ENCODE measurements around the gene GLTP. TPM values are rescaled to one million over a fixed set of nuclear protein-coding genes. Genes with fewer than 3 reads are reported as not detected.

GLTP gene
- total RNA-seq, 4 donors from 2014 or later = 35.6 to 287 (median 167) TPM

DNA sequence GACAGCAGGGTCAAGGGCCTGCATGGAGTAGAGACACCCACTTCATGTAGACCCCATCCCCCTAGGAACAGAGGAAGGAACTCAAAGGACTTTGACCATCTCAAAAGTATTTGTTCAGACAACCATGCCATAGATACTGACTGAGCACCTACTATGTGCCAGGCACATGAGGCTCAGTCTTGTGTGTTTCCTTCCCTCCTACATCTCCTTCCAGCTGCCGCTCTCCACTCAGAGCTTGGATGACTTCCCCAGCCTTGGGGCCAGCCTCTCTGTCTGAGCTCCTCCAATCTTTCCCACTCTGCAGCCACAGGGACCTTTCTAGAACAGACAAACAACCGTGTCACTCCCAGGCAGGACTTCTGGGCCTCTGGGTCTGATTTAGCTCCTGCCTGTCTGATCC is 49.6 kb downstream of the GLTP start:
- Histone ChIP-seq H3K27me3 (peaks cover 23% of the 10 kb centered on the region), H3K4me3 (no peak overlapping the region), H3K4me1 (peaks cover 0 to 7% (median 5%) of the 10 kb centered on the region in 4 donors), H3K27ac (no peak overlapping the region), H3K36me3 (no peaks in the 10 kb centered on the region), H3K9me3 (no peaks in the 10 kb centered on the region)
- 40 to 63% methylated on average over 1 to 2 of the region's 2 CpGs for WGBS, 2 donors (ENCODE audit: low coverage in 1 of 2)
- DNase-seq = no peak
- TF ChIP-seq, protein P1, sequence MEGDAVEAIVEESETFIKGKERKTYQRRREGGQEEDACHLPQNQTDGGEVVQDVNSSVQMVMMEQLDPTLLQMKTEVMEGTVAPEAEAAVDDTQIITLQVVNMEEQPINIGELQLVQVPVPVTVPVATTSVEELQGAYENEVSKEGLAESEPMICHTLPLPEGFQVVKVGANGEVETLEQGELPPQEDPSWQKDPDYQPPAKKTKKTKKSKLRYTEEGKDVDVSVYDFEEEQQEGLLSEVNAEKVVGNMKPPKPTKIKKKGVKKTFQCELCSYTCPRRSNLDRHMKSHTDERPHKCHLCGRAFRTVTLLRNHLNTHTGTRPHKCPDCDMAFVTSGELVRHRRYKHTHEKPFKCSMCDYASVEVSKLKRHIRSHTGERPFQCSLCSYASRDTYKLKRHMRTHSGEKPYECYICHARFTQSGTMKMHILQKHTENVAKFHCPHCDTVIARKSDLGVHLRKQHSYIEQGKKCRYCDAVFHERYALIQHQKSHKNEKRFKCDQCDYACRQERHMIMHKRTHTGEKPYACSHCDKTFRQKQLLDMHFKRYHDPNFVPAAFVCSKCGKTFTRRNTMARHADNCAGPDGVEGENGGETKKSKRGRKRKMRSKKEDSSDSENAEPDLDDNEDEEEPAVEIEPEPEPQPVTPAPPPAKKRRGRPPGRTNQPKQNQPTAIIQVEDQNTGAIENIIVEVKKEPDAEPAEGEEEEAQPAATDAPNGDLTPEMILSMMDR (IDR thresholded peaks at IDR 0.05) = no peak
- TF ChIP-seq EP300 (IDR thresholded peaks at IDR 0.05; ENCODE audit: low read depth) (no peak), POLR2A (IDR thresholded peaks at IDR 0.05) (no peak), POLR2AphosphoS5 (IDR thresholded peaks at IDR 0.05) (no peak)
- in situ Hi-C loops (cut with MboI; ENCODE audit: low pct_ligation_motif_present in 1 of 4, low pct_unique_long_range_greater_than_20kb in 1 of 4, low sequenced_read_pairs in 3 of 4) = no loop called here
- intact Hi-C loops (cut with DNase I; ENCODE audit: low total_unique reads) = no loop called here

DNA sequence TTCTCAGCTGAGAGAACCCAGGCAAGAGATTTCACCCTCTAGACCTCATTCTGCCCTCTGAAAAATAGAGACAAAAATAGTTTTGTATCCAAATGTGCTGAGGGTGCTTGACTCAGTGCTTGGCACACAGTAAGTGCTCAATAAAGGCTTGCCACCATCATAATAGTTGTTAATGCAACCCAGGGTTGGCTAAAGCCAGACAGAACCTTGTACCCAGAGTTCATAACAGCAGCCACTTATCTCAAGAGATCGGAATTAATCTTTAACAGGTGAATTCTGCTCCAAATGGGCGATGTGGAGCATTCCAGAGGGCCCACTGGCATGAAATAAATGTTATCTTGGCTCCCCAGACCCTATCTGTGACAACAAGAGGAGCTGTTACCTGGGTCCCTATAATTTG is 50.1 kb downstream of the GLTP start:
- no peak for TF ChIP-seq POLR2AphosphoS5 (IDR thresholded peaks at IDR 0.05)
- TF ChIP-seq POLR2A (IDR thresholded peaks at IDR 0.05) = no peak
- TF ChIP-seq, protein P1 (IDR thresholded peaks at IDR 0.05) = no peak
- no peak for TF ChIP-seq EP300 (IDR thresholded peaks at IDR 0.05; ENCODE audit: low read depth)
- in situ Hi-C loops (cut with MboI; ENCODE audit: low pct_ligation_motif_present in 1 of 4, low pct_unique_long_range_greater_than_20kb in 1 of 4, low sequenced_read_pairs in 3 of 4) (no loop called here), intact Hi-C loops (cut with DNase I; ENCODE audit: low total_unique reads) (no loop called here)
- Histone ChIP-seq H3K27ac (no peak overlapping the region), H3K36me3 (no peaks in the 10 kb centered on the region), H3K4me3 (no peak overlapping the region), H3K9me3 (no peaks in the 10 kb centered on the region), H3K4me1 (peaks cover 0 to 7% (median 5%) of the 10 kb centered on the region in 4 donors), H3K27me3 (peaks cover 23% of the 10 kb centered on the region)
- 46% methylated on average over 2 of the region's 2 CpGs; no CpG with 5 or more reads in 1 of the 2 donors for WGBS, 2 donors (ENCODE audit: low coverage in 1 of 2)
- no peak for DNase-seq

DNA sequence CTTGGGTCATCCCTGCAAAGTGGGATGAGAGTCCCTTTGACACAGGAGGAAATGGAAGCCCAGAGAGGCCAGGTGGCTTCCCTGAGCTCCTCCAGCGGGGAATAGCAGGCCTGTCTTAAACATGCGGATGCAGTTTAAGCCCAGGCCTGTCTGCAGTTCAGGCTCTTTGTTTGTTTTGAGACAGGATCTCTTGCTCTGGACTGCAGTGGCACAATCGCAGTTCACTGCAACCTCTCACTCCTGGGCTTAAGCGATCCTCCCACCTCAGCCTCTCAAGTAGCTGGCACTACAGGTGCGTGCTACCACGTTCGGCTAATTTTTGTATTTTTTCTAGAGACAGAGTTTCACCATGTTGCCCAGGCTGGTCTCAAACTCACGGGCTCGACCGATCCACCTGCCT is 50.7 kb downstream of the GLTP start:
- Histone ChIP-seq H3K4me3 (no peak overlapping the region), H3K36me3 (no peaks in the 10 kb centered on the region), H3K9me3 (no peaks in the 10 kb centered on the region), H3K4me1 (peaks cover 0 to 7% (median 5%) of the 10 kb centered on the region in 4 donors), H3K27me3 (peaks cover 23% of the 10 kb centered on the region), H3K27ac (no peak overlapping the region)
- WGBS, 2 donors (ENCODE audit: low coverage in 1 of 2) = 89% methylated on average over 10 of the region's 10 CpGs; no CpG with 5 or more reads in 1 of the 2 donors
- TF ChIP-seq EP300 (IDR thresholded peaks at IDR 0.05; ENCODE audit: low read depth) (no peak), POLR2A (IDR thresholded peaks at IDR 0.05) (no peak), POLR2AphosphoS5 (IDR thresholded peaks at IDR 0.05) (no peak)
- TF ChIP-seq, protein P1 (IDR thresholded peaks at IDR 0.05) = no peak
- in situ Hi-C loops (cut with MboI; ENCODE audit: low pct_ligation_motif_present in 1 of 4, low pct_unique_long_range_greater_than_20kb in 1 of 4, low sequenced_read_pairs in 3 of 4) (no loop called here), intact Hi-C loops (cut with DNase I; ENCODE audit: low total_unique reads) (no loop called here)
- DNase-seq = no peak

DNA sequence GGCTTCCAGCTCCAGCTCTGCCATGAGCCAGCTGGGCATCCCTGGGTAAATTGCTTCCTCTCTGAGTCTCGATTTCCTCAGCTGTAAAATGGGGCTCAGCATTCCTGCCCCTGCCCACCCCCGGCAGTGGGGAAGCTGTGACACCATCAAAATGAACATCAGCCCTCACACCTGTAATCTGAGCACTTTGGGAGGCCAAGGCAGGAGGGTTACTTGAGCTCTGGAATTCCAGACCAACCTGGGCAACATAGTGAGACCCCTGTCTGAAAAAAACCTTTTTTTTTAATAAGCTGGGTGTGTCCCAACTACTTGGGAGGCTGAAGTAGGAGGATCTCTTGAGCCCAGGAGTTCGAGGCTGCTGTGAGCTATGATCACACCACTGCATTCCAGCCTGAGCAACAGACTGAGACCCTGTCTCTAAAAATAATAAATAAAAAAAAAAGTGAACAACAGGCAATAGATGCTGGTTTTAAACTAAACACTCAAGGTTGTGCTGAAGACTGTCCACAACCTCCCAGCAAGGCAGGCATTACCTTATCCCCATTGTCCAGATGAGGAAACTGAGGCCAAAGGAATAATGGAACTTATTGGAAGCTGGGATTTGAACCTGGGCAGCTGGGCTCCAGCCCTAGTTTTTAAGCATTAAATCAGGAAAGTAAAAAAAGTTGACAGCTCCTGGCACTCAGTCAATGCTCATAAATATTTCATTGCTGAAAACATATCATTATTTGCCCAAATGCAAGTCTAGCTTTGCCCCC is 51.4 kb downstream of the GLTP start:
- in situ Hi-C loops (cut with MboI; ENCODE audit: low pct_ligation_motif_present in 1 of 4, low pct_unique_long_range_greater_than_20kb in 1 of 4, low sequenced_read_pairs in 3 of 4) = no loop called here
- no peak overlapping the region for H3K4me3 ChIP-seq
- peaks cover 19% of the 10 kb centered on the region for H3K27me3 ChIP-seq
- no peak for DNase-seq
- H3K9me3 ChIP-seq = no peaks in the 10 kb centered on the region
- no peak for TF ChIP-seq POLR2A (IDR thresholded peaks at IDR 0.05)
- TF ChIP-seq, protein P1 (IDR thresholded peaks at IDR 0.05) = no peak
- no peak for TF ChIP-seq EP300 (IDR thresholded peaks at IDR 0.05; ENCODE audit: low read depth)
- no peak for TF ChIP-seq POLR2AphosphoS5 (IDR thresholded peaks at IDR 0.05)
- WGBS, 2 donors (ENCODE audit: low coverage in 1 of 2) = 57 to 64% methylated on average over 1 to 3 of the region's 3 CpGs
- intact Hi-C loops (cut with DNase I; ENCODE audit: low total_unique reads) = no loop called here
- H3K36me3 ChIP-seq = no peaks in the 10 kb centered on the region
- H3K27ac ChIP-seq = no peak overlapping the region
- peaks cover 0 to 7% (median 5%) of the 10 kb centered on the region in 4 donors for H3K4me1 ChIP-seq
